NB4 (cell line): ENCODE results near the gene SLC26A1.
A peak's percentile ranks its signal among the peaks of the same experiment; 100 is the strongest.

Source experiments
- DNase-seq: peaks from one replicate; pipeline ENCODE4 v3.0.0; 2010; ENCODE audit warnings: low read depth
- H3K4me3 ChIP-seq: one replicate; pipeline ENCODE4 v1.5.1; 2011; ENCODE audit warnings: mild to moderate bottlenecking, low read depth, low read length, moderate library complexity
- MYC ChIP-seq: IDR thresholded peaks from 2 replicates; pipeline ENCODE4 v1.6.1; 2011; ENCODE audit warnings: low read depth, low read length
- POLR2A ChIP-seq: IDR thresholded peaks from 2 replicates; pipeline ENCODE4 v1.6.1; 2011; ENCODE audit warnings: mild to moderate bottlenecking; ENCODE audit not compliant: insufficient read length; ENCODE audit errors: extremely low read depth
- TF ChIP-seq, protein P1 (sequence below): IDR thresholded peaks from 2 replicates; pipeline ENCODE4 v1.6.1; 2011; ENCODE audit warnings: low read depth, low read length
- TF ChIP-seq, protein P2 (sequence below): IDR thresholded peaks from one replicate; pipeline ENCODE4 v1.5.1; 2012; ENCODE audit warnings: low read depth, low read length

SLC26A1 gene, protein sequence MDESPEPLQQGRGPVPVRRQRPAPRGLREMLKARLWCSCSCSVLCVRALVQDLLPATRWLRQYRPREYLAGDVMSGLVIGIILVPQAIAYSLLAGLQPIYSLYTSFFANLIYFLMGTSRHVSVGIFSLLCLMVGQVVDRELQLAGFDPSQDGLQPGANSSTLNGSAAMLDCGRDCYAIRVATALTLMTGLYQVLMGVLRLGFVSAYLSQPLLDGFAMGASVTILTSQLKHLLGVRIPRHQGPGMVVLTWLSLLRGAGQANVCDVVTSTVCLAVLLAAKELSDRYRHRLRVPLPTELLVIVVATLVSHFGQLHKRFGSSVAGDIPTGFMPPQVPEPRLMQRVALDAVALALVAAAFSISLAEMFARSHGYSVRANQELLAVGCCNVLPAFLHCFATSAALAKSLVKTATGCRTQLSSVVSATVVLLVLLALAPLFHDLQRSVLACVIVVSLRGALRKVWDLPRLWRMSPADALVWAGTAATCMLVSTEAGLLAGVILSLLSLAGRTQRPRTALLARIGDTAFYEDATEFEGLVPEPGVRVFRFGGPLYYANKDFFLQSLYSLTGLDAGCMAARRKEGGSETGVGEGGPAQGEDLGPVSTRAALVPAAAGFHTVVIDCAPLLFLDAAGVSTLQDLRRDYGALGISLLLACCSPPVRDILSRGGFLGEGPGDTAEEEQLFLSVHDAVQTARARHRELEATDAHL

DNA sequence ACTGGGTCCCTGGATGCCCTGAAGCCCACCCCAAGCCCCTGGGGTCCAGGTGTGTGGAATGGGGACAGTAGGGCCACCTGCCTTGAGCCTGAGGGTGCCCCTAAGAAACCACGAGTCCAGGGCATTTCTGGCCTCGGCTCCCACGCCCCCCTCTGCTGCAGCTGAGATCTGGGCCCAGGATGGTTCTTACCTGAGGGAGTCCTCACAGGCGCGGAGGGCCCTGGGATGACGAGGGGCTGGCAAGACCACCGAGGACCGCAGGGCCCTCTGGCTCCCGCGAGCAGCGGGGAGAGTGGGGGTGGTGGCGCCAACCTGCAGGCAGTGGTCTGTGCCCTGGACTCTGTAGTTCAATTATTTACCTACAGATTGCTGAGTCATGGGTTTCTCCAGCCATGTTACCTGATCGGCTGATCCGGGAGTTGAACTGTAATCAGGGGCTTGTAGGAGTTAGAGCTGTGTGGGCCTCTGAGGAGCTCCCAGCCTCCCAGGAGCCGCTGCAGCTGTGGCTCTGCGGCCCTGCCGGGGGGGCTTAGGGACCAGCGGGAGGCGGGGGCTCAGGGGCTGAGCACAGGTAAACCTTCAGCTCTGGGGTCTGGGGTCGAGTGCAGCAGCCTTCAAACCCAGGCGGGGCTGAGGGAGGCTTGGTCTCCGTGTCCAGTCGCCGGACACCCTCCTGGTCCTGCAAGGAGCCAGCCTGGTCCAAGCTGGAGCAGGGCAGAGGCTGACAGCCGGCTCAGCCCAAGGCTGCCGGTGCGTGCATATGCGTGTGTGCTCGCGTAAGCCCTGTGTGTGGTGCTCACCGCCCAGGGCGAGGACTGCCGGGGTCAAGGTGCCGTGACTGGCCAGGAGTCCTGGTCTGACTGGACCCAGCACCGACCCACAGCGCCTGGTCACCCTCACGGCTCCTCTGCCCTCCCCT, at the start of gene SLC26A1:
Gene SLC26A1, minus strand, starts transcription at position 294 of the 919 bp plus-strand sequence. CDS start 1,701 bp downstream, outside the sequence.
- H3K4me3 ChIP-seq: no peak within 1 kb of the TSS
- TF ChIP-seq, protein P1, sequence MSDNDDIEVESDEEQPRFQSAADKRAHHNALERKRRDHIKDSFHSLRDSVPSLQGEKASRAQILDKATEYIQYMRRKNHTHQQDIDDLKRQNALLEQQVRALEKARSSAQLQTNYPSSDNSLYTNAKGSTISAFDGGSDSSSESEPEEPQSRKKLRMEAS: no peak
- TF ChIP-seq POLR2A (no peak), MYC (no peak)
- TF ChIP-seq, protein P2, sequence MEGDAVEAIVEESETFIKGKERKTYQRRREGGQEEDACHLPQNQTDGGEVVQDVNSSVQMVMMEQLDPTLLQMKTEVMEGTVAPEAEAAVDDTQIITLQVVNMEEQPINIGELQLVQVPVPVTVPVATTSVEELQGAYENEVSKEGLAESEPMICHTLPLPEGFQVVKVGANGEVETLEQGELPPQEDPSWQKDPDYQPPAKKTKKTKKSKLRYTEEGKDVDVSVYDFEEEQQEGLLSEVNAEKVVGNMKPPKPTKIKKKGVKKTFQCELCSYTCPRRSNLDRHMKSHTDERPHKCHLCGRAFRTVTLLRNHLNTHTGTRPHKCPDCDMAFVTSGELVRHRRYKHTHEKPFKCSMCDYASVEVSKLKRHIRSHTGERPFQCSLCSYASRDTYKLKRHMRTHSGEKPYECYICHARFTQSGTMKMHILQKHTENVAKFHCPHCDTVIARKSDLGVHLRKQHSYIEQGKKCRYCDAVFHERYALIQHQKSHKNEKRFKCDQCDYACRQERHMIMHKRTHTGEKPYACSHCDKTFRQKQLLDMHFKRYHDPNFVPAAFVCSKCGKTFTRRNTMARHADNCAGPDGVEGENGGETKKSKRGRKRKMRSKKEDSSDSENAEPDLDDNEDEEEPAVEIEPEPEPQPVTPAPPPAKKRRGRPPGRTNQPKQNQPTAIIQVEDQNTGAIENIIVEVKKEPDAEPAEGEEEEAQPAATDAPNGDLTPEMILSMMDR: no peak
- DNase-seq: no peak

DNA sequence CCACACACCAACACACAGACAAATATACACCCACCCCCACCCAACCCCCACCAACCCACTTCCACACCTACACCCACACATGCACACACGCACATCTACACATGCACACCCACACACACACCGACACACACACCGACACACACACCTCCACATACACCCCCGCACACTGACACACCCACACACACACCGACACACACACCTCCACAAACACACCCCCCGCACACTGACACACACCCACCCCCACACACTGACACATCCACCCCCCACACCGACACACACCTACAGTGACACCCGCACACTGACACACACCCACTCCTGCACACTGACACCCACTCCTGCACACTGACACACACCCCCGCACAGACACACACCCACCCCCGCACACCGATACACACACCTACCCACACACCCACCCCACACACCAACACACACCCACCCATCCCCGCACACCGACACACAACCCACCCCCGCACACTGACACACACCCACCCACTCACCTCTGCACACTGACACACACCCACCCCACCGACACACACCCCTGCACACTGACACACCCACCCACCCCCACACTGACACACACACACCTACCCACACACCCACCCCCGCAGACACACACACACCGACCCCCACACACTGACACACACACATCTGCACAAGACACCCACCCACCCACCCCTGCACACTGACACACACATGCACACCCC, 49.3 kb upstream of the SLC26A1 start:
- TF ChIP-seq MYC: no peak
- TF ChIP-seq POLR2A: no peak
- TF ChIP-seq, protein P2: no peak
- TF ChIP-seq, protein P1: no peak
- no peak for DNase-seq
- no peak overlapping the region for H3K4me3 ChIP-seq

DNA sequence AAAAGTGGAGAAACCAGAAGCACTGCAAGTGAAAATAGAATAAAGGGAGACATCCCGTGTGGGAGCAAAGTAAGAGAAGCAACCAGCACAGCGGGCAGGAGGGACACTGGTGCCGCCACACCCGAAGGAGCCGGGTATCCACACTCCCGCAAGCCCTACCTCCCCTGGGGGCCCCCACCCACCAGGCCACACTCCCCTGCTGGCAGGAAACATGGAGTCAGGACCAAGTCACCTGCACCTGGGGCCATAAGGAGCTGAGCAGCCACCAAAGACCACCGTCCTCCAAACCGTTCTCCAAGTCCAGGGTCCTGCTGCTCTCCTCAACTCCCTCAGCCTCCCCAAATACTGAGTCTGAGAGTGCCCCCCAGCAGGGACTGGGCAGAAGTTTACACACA, 48.7 kb upstream of the SLC26A1 start:
- DNase-seq: no peak
- TF ChIP-seq POLR2A (no peak), MYC (no peak)
- TF ChIP-seq, protein P2: no peak
- TF ChIP-seq, protein P1: no peak
- H3K4me3 ChIP-seq: no peak overlapping the region

DNA sequence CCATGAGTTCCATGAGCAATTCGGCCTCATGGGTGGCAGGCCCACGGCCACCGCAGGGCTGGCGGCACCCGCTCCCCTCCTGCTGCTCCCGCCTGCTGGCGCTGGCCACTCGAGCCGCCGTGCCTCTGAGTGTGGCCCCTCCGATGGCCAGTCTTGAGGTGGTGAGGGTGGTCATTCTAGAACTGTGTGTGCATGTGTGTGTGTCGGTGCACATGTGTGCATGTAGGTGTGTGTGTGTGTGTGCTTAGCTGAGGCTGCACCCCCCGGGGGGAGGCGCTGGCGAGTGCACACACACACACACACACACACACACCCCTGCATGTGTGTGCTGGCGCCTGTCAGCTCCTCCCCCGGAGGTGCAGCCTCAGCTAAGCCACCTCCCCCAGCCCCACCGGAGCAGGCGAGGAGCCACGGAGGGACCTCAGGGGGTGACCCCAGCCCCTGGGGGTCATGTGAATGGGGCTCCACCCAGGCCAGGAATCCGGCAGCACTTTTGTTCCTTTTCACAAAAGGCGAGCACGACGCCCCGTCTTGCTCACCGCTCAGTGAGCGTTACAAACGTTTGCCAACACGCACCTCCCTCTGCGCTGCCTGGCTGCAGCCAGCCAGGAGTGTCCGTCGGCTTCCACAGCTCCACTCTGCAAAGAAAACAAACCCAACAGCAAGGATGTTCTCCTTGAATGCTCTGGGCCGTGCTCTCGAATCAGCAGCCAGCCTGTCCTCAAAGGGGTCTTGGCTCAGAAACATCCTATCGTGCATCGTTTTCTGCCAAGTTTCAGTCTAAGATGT, 48.1 kb upstream of the SLC26A1 start:
- H3K4me3 ChIP-seq: no peak overlapping the region
- DNase-seq: peak; percentile 70
- TF ChIP-seq POLR2A (no peak), MYC (no peak)
- TF ChIP-seq, protein P1: no peak
- TF ChIP-seq, protein P2: no peak
